GM19238 (cell line): ENCODE data around the gene SURF6.
"Not testable (repeated sequence)": the region's sequence is repeated elsewhere in the genome, so short reads cannot be mapped to it uniquely, and the experiment has no call there.

ENCODE experiments used
- DNase-seq: peaks from one replicate; pipeline ENCODE4 v3.0.0; 2011; ENCODE audit warnings: low spot score; ENCODE audit not compliant: insufficient read length

The SURF6 gene

DNA sequence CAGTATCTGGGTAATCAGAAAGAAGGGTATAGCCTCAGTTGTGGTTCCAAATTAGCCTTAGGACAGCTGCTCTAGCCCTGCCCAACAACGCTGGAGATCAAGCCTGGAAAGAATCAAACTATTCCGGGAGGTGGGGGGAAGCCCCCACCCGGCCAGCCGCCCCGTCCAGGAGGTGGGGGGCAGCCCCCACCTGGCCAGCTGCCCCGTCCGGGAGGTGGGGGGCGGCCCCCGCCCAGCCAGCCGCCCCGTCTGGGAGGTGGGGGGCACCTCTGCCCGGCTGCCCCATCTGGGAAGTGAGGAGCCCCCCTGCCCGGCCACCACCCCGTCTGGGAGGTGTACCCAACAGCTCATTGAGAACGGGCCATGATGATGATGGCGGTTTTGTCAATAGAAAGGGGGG, 36.0 kb downstream of the SURF6 start:
- not testable (repeated sequence) for DNase-seq

DNA sequence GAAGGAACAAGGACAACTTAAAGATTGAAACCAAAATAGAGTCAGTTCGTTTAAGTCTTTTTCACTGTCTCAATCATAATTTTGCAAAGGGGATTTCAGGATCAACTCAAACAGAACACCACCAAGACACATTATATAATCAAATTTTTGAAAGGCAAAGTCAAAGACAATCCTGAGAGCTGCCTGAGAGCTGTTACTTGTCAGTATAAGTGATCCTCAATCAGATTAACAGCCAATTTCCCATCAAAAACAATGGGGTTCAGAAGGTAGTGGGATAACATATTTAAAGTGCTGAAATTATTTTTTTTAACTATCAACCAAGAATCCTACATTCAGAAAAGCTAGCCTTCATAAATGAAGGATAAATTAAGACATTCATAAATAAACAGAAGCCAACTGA, 41.7 kb downstream of the SURF6 start:
- no peak for DNase-seq

DNA sequence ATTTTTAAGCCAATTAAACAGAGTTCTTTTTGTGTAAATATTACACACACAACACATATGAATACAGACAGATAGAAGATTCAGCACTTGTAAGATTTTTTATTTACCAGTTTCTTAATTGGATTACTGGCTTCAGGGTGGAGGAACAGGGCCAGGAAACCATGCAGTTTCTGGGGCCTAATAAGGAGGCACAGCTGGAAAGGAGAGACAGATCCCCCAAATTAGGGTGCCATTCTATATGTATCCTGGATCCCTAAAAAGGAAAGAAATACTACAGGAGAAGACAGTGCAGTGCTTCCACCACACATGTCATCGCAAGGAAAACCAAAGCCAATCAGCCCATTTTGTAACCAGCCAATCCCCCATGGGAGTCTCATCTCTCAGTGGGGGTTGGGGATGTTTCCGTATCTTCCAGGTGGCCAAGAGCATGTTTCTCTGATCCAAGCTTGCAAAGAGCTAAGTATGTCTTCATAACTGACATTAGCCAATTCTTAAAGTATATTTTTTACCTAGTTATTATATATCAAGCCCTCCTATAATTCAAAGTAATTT, 45.2 kb downstream of the SURF6 start:
- no peak for DNase-seq

DNA sequence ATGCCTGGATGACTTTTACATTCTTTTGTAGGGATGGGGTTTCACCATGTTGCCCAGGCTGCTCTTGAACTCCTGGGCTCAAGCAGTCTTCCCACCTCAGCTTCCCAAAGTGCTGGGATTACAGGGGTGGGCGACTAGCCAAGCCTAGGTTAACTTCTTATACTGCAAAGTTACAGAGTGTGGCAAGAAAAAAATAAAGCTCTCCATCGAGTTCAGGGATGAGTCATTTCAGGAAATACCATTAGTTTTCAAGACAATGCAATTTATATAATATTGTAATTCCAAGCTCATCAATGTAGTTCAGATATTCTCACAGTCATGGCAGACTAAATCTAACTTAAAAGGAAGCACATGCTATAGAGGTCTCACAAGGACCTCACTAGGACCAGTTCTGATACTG, 49.5 kb downstream of the SURF6 start:
- no peak for DNase-seq

DNA sequence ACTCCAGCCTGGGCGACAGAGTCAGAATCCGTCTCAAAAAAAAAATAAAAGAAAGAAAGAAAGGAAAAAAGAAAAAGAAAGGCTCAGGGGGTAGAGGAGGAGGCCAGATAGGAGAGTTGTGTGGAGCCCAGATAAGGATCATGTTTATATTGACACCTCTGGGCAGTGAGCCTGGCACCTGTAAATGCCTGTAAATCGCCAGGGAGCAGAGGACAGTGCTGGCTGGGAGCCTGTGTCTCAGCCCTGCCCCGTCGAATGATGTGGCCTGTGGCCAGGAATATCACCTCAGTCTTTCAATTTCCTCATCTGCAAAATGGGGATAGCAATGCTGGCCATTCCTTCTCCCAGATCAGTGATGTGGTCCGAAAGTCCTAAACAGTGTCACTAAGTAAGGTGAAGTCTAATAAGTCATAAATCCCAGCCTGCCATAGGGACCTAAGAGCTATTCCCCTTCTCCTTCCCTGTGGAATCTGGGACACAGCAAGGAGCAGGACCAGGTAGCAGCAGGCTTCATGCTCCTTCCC, 50.7 kb downstream of the SURF6 start:
- no peak for DNase-seq

DNA sequence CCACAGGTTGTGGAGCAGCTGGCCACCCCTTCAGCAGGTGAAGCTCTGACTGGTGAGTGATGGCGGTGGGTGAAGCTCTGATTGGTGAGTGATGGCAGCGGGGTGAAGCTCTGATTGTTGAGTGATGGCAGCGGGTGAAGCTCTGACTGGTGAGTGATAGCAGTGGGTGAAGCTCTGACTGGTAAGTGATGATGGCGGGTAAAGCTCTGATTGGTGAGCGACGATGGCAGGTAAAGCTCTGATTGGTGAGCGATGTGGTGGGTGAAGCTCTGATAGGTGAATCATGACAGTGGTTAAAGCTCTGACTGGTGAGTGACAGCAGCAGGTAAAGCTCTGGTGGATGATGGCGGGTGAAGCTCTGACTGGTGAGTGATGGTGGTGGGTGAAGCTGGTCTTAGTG, 51.6 kb downstream of the SURF6 start:
- no peak for DNase-seq

DNA sequence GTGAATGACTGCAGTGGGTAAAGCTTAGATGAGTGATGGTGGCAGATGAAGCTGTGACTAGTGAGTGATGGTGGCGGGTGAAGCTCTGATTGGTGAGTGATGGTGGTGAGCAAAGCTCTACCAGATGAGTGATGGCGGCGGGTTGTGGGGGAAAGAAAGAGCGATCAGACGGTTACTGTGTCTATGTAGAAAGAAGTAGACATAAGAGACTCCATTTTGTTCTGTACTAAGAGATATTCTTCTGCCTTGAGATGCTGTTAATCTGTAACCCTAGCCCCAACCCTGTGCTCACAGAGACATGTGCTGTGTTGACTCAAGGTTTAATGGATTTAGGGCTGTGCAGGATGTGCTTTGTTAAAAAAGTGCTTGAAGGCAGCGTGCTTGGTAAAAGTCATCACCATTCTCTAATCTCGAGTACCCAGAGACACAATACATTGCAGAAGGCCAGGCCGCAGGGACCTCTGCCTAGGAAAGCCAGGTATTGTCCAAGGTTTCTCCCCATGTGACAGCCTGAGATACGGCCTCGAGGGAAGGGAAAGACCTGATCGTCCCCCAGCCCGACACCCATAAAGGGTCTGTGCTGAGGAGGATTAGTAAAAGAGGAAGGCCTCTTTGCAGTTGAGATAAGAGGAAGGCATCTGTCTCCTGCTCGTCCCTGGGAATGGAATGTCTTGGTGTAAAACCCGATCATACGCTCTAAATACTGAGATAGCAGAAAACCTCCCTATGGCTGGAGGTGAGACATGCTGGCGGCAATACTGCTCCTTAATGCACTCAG, 52.5 kb downstream of the SURF6 start:
- not testable (repeated sequence) for DNase-seq

DNA sequence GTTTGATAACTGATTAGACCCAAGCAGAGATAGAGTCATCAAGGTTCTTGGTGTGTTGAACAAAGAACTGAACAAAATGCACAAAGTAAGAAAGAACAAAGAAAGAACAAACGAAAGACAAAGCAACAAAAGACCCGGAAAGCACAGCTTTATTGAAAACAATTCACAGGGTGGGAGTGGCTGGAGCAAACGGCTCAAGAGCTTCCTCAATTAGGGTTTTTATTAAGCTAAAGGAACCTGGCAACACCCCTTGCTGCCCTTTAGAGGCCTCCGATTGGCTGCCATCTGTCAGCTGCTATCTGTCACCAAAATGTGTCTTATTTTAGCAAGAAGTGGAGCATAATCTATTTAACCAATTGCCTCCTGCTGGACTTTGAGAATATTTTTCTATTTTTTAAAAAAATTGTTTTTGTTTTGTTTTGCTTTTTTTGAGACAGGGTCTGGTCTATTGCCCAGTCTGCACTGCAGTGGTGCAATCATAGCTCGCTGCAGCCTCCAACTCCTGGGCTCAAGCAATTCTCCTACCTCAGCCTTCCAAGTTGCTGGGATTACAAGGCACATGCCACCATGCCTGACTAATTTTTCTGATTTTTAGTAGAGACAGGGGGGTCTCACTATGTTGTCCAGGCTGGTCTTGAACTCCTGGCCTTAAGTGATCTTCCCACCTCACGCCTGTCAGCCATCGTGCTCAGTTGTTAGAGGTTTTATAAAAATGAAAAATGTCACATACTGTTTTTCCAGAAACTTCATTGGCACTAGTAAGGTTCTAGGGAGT, 53.3 kb downstream of the SURF6 start:
- DNase-seq = no peak

DNA sequence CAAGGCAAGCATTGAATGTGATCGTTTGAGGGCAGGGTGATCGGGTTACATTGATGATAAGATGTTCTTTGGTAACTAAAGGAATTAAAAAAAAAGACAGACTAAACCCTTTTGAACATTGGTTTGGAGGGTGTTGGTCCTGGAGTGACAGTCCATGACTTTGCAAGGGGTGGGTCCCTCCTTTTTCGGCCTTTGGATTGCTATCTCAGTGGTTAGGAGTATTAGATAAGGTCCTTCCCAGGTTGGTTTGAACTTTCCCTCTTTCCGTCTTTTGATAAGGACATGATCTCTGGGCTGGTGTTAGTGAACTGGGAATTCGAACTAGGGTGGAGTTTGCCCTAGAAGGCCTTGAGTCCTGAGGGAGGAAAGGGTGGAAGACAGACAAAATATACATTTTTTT, 55.6 kb downstream of the SURF6 start:
- DNase-seq = no peak
